HG03108 (cell line): Measurements from ENCODE around the gene SAPCD2.

Experiments used
- ATAC-seq: cut with Tn5 transposase; IDR thresholded peaks from one replicate; pipeline ENCODE4 v1.9.1; 2021; ENCODE audit warnings: moderate library complexity; ENCODE audit not compliant: unreplicated experiment

SAPCD2 gene

GRCh38 chr9:137020771-137021567 is 49.4 kb downstream of the SAPCD2 start:
- no peak for ATAC-seq

- ATAC-seq: no peak
Measured at GRCh38 chr9:137019891-137020683, 50.3 kb downstream of the SAPCD2 start.

DNA sequence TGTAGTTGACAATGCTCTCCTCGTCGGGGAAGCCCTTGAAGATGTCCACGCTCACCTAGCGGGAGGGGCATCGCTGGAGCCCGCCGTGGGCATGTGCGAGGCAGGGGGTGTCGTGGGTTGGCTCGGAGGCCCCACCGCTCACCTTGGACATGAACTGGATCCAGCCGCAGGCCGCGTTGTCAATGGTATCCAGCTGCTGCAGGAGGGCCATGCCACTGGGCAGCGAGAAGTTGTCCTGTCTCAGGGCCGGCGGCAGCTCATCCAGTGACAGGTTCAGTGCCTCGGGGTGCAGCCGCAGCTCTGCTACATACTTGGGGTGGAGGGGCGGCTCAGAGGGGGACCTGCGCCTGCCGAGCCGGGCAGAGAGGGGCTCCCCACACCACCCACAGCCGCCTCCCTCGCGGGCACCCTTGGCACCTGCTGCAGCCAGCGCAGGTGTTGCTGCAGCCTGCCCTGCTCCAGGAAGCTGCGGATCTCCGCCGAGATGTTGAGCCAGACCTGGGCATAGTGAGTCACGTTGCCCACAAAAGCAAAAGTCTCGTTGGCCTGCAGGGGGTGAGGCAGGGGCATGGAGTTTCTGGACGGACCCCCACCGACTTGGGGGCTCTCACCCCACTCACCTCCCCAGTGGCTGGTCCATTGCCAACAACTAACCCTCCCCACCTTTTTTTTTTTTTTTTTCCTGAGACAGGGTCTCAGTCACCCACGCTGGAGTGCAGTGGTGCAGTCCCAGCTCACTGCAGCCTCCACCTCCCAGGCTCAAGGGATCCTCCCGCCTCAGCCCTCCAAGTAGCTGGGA is 51.4 kb downstream of the SAPCD2 start:
- no peak for ATAC-seq

- ATAC-seq: no peak
Measured at GRCh38 chr9:137017791-137018497, 52.4 kb downstream of the SAPCD2 start.

GRCh38 chr9:137017071-137017470 is 53.3 kb downstream of the SAPCD2 start:
- no peak for ATAC-seq

DNA sequence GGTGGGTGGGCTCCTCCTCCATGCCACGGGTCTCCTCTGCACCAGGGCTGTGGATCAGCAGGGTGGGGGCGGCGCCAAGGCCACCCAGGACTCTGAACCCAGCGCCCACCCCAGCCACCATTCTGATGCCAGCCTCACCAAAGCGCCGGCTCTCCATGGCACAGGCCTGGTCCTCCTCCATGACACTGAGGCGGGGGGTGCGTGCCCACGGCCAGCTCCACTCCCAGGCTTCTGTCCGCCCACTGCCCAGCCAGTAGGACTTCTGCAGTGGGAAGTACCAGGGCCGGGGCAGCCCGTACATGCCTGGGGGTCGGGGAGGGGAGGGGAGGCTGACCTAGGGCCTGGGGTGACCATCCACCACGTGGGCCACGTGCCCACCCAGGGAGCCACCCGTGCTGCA is 53.9 kb downstream of the SAPCD2 start:
- no peak for ATAC-seq

DNA sequence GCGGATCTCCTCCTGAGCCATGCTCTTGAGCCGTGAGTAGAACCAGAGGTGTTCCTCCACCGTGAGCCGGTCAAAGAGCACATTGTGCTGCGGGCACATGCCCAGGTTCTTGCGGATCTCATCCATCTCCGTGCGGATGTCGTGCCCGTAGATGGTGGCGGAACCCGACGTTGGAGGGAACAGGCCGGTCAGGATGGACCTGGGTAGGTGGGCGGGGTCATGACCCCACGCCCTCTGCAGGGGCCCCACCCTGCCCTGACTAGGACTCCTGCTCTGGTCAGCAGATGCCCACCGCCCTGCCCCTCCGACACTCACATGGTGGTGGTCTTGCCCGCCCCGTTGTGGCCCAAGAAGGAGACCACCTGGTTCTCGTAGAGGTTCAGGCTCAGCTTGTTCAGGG is 54.4 kb downstream of the SAPCD2 start:
- no peak for ATAC-seq

DNA sequence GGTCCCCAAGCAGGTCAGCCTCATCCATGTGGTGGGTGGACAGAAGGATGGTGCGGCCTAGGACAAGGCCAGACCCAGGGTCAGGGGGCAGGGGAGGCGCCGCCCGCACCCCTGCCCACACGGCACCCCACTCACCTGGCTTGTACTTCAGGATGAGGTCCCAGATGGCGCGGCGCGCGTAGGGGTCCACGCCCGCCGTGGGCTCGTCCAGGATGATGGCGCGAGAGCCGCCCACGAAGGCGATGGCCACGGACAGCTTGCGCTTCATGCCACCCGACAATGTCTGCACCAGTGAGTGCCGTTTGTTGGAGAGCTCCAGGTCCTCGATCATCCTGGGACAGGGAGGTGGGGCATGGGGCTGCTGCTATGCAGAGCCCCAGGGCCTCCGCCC is 54.8 kb downstream of the SAPCD2 start:
- no peak for ATAC-seq

DNA sequence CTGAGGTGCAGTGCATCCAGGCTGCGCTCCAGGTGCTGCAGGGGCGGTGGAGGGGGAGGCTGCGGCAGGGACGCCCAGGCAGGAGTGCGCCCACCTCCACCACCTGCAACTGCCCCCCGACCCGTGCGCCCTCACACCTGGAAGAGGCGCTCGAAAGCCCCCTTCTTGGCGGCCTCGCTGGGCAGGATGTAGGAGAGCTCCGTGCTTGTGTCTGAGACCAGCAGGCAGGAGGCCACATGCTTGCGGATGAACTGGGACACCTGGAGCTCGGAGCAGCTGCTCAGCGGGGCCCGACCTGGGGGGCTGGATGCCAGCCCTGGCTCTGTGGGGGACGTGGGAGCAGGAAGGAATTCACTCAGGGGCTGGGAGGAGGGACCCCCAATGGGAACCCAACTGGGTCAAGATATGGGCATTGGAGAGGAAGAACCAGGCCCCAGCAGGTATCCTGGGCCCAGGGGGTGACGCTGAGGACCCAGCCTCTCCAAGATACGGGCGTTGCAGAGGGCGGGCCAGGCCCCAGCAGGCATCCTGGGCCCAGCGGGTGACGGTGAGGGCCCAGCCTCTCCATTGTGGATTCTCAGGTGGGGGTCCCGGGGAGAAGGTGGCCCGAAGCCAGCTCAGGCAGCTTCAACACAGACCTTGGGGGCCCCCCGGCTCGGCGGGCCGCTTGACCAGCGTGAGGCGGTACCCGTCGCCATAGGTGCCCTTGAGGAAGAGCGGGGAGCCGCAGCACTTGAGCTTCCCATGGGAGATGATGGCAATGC is 55.4 kb downstream of the SAPCD2 start:
- ATAC-seq: no peak

DNA sequence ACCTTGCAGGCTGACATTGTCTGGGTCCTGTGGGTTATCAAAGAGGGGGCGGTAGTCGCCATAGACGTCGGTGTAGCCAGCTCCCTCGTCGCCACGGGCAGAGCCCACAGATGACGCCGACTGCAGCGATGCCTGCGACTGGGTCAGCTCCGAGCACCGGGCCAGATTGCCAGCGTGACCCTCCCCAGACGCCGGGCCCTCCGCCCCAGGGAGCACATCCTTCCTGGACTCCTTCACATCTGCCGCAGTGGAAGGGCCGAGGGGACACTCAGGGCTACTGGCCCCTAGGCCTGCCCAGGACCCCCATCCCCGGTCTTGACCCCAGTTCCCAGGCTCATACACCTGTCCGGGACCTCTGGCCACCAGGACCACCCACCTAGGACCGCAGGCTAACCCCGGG is 56.2 kb downstream of the SAPCD2 start:
- no peak for ATAC-seq

DNA sequence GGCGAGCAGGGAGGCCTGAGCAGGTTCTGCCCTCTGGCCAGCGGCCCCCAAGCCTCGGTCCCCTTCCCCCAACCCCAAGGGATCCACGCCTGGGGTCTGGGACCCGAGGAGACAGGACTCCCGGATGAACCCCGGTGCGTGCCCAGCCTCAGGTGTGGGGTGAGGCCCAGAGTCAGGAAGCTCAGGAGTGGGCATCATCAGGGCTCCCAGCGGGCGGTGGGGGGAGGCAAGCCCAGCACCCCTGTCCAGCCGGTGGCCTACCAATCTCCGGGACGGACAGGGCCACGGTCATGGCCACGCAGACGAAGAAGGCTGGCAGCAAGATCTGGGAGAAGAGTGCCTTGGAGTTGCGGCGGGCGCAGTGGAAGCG is 56.8 kb downstream of the SAPCD2 start:
- ATAC-seq: no peak

DNA sequence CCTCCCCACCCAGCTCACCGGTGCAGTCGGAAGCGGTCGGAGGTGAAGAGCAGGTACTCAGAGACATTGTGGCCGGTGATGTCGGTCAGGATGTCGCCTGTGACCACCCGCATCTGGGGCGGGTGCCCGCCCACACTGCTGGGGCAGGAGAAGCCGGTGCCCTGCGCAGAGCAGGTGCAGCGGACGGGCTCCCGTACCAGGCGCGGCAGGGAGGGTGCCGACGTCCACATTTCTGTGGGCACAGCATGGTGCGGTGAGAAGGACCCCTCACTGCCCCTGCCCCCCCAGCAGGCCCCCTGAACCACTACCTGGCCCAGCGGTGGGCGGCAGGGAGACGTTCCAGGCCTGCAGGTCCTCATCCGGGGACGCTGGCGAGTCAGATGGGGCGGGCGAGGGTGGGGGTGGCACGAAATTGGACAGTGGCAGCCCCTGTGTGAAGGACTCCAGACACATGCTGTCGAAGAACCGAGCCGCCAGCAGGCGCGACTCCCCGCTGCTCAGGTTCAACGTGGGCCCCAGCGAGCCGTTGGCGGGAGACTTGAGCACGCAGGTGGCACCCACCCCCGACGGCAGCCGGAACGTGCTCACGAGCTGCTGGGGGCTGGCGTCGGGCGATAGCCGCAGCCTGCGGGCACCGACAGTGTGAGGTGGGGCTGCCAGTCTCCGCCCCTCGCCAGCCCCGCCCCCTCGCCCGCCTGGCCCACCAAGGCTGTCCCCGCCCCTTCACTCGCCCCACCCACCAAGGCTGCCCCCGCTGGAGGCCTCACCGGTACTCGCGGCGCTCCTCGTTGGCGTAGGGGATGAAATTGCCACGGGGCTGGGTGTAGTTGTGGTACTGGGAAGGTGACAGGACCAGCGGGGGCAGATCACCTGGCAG is 57.4 kb downstream of the SAPCD2 start:
- no peak for ATAC-seq
